Pons (tissue), 1 donor: ENCODE results near the gene CD58.
A peak's percentile ranks its signal among the peaks of the same experiment; 100 is the strongest.

Experiments
- DNase-seq: peaks from one replicate; pipeline ENCODE4 v3.0.0-alpha.2; 2016; ENCODE audit warnings: low spot score

The CD58 gene

DNA sequence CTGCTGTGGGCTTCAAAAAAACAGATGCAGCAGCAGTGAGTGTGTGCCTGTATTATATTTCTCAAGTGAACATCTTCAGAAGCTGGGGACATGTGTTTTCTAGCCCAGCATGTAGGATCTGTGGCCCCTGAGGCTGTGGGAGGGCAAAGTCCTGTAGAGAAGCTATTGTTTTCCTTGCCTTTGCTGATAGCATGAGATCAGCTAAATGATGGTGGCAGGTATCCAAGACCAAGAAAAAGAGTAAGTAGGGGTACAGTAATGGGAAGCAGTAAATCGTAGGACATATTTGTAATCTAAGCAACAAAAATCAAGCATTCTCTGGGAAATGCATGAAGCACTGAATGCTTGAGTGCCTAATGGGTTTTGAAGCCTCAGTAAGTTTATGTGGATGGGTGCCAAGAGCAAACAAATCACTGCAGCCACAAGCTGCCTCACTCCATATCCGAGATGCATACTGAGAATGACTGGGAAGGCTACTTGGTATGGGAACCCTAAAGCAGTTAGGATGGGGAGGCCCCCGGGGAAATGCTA is 98.3 kb downstream of the CD58 start:
- DNase-seq = peak; percentile 39

DNA sequence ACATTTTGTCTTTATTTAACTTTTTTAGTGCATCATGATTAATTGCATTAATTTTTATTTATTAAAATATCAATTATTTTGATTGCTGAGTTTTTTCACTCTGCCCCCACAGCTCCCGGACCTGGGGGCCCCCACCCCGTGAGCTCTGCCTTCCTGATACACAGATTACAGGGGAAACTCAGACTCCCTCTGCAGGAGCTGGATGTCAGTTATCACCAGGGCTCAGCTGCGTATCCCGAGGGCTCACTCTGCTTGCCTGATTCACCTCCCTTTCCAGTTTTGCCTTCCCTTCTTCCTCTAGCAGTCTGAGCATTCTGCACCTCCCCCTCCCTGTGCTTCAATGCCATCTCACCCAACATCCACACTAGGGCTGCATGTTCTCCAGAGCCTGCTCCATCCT is 99.6 kb downstream of the CD58 start:
- DNase-seq = no peak

DNA sequence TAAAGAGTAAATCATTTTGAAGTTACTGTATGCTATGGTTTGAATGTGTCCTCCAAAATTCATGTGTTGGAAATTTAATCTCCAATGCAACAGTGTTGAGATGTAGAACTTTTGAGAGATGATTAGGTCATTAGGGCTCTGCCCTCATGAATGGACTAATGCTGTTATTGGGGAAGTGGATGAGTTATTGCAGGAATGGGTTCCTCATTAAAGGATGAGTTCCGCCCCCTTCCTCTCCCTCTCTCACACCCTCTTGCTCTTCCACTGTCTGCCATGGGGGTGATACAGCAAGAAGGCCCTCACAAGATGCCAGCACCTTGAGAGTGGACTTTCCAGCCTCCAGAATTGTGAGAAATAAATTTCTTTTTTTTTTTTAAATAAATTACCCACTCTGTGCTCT is 100.2 kb downstream of the CD58 start:
- no peak for DNase-seq

DNA sequence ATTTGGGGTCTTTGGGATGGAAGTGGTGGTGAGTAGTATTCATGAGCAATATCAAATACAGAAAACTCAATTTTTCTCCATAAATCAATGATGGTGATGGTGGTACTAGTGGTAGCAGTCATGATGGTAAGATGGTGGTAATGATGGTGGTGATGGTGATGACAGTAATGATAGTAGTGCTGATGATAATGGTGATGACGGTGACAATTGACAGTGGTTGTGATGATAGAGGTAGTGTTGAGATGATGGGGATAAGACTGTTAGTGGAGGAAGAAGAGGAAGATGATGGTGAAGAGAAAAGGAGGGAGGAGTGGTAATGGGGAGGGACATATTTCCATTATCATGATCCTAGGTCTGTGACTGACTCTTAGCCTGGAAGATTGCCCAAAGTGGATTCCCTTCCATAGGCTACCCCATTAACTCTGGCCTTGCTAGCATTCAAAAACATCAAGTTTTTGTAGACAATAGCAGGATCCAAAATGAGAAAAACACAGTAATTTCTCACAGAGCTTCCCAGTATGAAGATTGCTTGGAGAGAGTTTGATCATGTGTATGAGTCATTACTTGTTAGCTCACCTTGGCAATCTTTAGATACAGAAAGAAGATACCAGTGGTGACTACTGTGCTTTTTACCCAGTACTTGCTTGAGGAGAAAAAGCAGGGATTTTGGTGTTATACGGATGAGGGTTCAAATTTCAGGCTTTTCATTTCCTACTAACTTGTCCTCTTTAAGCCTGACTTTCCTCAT is 103.8 kb downstream of the CD58 start:
- DNase-seq = no peak

DNA sequence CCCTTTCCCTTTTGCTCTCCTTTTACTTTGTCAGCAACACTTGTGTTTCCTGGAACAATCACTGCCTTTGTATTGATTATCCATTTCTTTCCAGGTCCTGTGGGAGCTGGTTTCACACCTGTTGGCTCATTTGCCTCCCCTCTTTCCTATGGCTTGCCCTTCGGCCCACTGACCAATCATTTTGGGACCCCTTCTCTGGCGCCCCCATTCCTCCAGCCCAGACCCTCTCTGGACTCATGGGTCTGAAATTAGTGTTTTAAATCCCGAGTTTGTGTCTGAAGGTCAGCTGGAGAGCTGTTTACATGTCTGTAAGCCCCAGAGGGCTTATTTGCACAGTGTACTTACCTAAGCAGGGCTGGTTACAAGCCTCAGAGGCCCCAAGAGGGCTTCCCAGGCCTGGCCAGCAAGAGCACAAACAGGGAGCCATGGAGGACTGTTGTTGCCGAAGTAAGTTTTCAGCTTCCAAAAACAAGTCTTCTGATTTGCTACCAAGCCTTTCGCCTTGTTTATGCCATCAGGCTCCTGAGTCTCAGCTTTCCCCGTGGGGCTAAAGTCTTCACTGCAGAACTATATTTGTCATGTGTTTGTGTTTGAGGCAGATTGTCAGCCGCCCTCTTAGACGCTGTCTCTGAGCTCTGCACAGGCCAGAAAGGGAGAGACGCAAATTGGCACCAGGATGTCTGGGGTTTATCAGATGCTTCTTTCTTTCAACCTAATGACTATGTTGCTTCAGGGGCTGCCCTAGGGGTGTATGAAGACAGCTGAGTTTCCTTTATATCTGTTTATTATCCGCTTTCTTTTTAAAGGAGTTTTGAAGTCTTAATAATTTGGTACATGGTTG is 104.8 kb downstream of the CD58 start:
- no peak for DNase-seq

DNA sequence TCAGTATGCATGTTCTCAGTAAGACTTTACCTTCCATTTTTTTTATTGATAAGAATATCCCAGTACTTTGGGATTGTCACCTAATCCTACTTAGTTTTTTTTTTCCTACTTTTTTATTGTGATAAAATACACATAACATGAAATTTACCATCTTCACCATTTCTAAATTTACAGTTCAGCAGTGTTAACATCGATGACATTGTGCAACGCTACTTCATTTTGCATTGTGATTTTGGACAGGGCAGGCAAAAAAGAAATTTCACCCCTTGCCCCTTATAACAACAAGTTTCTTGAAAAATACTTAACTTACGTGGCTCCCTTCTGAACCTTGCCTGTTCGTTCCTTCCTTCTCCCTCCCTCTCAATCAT is 105.4 kb downstream of the CD58 start:
- no peak for DNase-seq
